Amygdala (tissue), 56 donors: Measurements from ENCODE around the gene MRPL24.

Experiments used
- DNase-seq, 56 donors: peaks; one replicate each; lab custom pipeline; 2025; lab: John Stamatoyannopoulos, UW

Gene MRPL24

GRCh38 chr1:156714830-156715229 lies 26.1 kb downstream of the MRPL24 start:
- no peak for DNase-seq

- no peak for DNase-seq
These were observed 28.3 kb downstream of the MRPL24 start for GRCh38 chr1:156712626-156713025.

GRCh38 chr1:156711011-156711817 lies 29.7 kb downstream of the MRPL24 start:
- DNase-seq: no peak

- DNase-seq: peak in 31 of 56 donors; percentile 6 to 70 (median 23)
These were observed 31.0 kb downstream of the MRPL24 start for GRCh38 chr1:156709757-156710489.

- DNase-seq: no peak
These were observed 31.9 kb downstream of the MRPL24 start for GRCh38 chr1:156709031-156709430.

- no peak for DNase-seq
These were observed 32.6 kb downstream of the MRPL24 start for GRCh38 chr1:156708218-156708661.

GRCh38 chr1:156707417-156708217 lies 33.3 kb downstream of the MRPL24 start:
- no peak for DNase-seq

GRCh38 chr1:156706657-156707416 lies 34.1 kb downstream of the MRPL24 start:
- peak in 18 of 56 donors; percentile 3 to 76 (median 18) for DNase-seq

GRCh38 chr1:156705918-156706656 lies 34.8 kb downstream of the MRPL24 start:
- peak in 35 of 56 donors; percentile 7 to 85 (median 31) for DNase-seq

- peak in 8 of 56 donors; percentile 29 to 63 (median 34) for DNase-seq
These were observed 35.5 kb downstream of the MRPL24 start, which contains the start of gene CRABP2 for GRCh38 chr1:156705321-156705917. TSS of gene CRABP2 (minus strand) at chr1:156705583. CDS start at chr1:156705446, 137 bp downstream.

GRCh38 chr1:156704930-156705320 lies 36.0 kb downstream of the MRPL24 start:
- DNase-seq: peak in 4 of 56 donors; percentile 18 to 55 (median 29)

- no peak for DNase-seq
These were observed 36.6 kb downstream of the MRPL24 start for GRCh38 chr1:156704166-156704711.

- no peak for DNase-seq
These were observed 37.1 kb downstream of the MRPL24 start for GRCh38 chr1:156703741-156704140.

GRCh38 chr1:156703336-156703735 lies 37.6 kb downstream of the MRPL24 start:
- DNase-seq: no peak

GRCh38 chr1:156700736-156701531 lies 40.0 kb downstream of the MRPL24 start:
- no peak for DNase-seq

- DNase-seq: no peak
These were observed 41.9 kb downstream of the MRPL24 start for GRCh38 chr1:156698995-156699394.

- no peak for DNase-seq
These were observed 43.4 kb downstream of the MRPL24 start for GRCh38 chr1:156697481-156697880.

- no peak for DNase-seq
These were observed 44.1 kb downstream of the MRPL24 start for GRCh38 chr1:156696755-156697154.
